BE2C (cell line): ENCODE measurements around the gene TCF7L1.
"Not testable (repeated sequence)": the region's sequence is repeated elsewhere in the genome, so short reads cannot be mapped to it uniquely, and the experiment has no call there.

Experiments
- DNase-seq: peaks from one replicate; pipeline ENCODE4 v3.0.0-alpha.2; 2020
- H3K27me3 ChIP-seq: fragments of 250-450 bp; sonication (Bioruptor Pico); 2 replicates; pipeline ENCODE4 v1.5.1; 2020; ENCODE audit warnings: mild to moderate bottlenecking
- H3K36me3 ChIP-seq: fragments of 250-450 bp; sonication (Bioruptor Pico); 2 replicates; pipeline ENCODE4 v1.5.1; 2020; ENCODE audit warnings: mild to moderate bottlenecking
- H3K4me1 ChIP-seq: fragments of 250-450 bp; sonication (Bioruptor Pico); 2 replicates; pipeline ENCODE4 v1.5.1; 2020
- H3K4me3 ChIP-seq: 2 replicates; pipeline ENCODE4 v1.5.1; 2011; ENCODE audit warnings: low read depth, low read length
- H3K9me3 ChIP-seq: fragments of 250-450 bp; sonication (Bioruptor Pico); 2 replicates; pipeline ENCODE4 v1.5.1; 2020
- TF ChIP-seq, protein P1 (sequence below): IDR thresholded peaks from 2 replicates; pipeline ENCODE4 v1.5.1; 2012; ENCODE audit warnings: mild to moderate bottlenecking, low read depth, low read length

The TCF7L1 gene

GRCh38 chr2:85308896-85309555 is 175.8 kb downstream of the TCF7L1 start:
- Histone ChIP-seq H3K4me3 (no peak overlapping the region; the same call in none of the 2 replicates), H3K9me3 (no peaks in the 10 kb centered on the region), H3K4me1 (peaks cover 9% of the 10 kb centered on the region; the same call in 1 of the 2 replicates), H3K27me3 (no peaks in the 10 kb centered on the region), H3K36me3 (no peaks in the 10 kb centered on the region)
- DNase-seq: peak; percentile 82
- TF ChIP-seq, protein P1, sequence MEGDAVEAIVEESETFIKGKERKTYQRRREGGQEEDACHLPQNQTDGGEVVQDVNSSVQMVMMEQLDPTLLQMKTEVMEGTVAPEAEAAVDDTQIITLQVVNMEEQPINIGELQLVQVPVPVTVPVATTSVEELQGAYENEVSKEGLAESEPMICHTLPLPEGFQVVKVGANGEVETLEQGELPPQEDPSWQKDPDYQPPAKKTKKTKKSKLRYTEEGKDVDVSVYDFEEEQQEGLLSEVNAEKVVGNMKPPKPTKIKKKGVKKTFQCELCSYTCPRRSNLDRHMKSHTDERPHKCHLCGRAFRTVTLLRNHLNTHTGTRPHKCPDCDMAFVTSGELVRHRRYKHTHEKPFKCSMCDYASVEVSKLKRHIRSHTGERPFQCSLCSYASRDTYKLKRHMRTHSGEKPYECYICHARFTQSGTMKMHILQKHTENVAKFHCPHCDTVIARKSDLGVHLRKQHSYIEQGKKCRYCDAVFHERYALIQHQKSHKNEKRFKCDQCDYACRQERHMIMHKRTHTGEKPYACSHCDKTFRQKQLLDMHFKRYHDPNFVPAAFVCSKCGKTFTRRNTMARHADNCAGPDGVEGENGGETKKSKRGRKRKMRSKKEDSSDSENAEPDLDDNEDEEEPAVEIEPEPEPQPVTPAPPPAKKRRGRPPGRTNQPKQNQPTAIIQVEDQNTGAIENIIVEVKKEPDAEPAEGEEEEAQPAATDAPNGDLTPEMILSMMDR: no peak

DNA sequence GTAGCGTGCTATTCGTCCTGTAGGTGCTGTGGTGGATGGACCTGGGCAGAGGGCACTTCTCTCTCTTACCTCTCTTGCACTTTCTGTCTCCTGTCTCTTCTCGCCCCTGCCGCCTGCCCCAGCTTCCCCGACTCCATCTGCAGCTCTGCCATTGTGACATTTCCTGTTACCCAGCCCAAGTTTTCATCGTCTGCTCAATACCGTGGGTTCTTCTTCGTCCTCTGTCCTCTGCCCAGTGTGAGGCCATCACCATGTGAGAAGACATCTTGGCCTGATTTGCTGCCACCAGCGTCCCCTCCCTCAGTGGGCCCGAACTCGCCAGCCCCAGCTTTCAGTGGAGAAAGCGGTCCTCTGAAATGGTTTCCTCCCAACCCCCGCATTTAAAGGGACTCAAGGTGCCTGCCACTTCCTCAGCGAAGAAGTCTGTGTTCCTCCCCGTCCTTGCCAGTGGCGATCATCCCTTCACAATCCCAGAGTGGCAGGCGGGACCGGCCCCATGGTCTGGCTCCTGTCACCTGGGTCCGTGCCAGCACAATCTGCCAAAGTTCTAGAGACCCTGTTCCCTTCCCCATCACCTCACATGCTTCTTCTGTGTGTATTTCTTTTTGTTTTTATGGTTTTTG is 176.6 kb downstream of the TCF7L1 start:
- no peak overlapping the region for H3K4me3 ChIP-seq
- no peak for DNase-seq
- no peaks in the 10 kb centered on the region for H3K27me3 ChIP-seq
- no peaks in the 10 kb centered on the region for H3K36me3 ChIP-seq
- H3K4me1 ChIP-seq: peaks cover 9% of the 10 kb centered on the region; the same call in 1 of the 2 replicates
- no peaks in the 10 kb centered on the region for H3K9me3 ChIP-seq
- TF ChIP-seq, protein P1: no peak

DNA sequence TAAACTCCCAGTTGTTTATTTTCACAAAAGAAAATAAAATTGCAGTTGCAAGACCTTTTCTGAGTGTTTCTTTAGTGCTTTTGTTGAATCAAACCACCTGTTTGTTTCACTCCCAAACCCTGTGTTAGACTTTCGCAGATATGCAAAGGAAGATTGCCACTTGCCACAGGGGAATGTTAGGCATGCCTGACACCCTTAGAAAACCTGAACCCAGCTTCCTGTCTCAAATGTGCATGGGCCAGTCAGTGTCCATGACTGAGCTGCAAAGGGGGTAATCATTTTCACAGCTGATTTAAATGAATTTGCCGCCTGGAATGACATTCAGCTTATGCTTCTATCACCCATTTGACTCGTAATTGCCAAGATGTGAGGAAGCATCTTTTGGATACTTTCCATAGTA is 177.1 kb downstream of the TCF7L1 start:
- no peaks in the 10 kb centered on the region for H3K9me3 ChIP-seq
- peaks cover 9% of the 10 kb centered on the region; the same call in 1 of the 2 replicates for H3K4me1 ChIP-seq
- no peak for DNase-seq
- TF ChIP-seq, protein P1: no peak
- H3K36me3 ChIP-seq: no peaks in the 10 kb centered on the region
- H3K4me3 ChIP-seq: no peak overlapping the region
- H3K27me3 ChIP-seq: no peaks in the 10 kb centered on the region

DNA sequence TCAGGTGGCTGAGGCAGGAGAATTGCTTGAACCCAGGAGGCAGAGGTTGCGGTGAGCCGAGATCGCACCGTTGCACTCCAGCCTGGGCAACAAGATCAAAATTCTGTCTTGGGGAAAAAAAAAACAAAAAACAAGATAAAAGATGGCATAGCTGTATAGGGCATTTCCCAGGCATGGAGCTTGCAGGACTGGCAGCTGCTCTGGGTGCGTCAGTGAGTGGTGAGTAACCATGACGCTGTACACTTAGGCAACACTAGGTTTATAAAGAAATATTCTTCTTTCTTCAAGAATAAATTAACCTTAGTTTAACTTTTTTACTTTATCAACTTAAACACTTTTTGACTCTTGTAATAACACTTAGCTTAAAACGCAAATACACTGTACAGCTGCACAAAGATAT is 179.2 kb downstream of the TCF7L1 start:
- TF ChIP-seq, protein P1: no peak
- Histone ChIP-seq H3K4me1 (peaks cover 9% of the 10 kb centered on the region; the same call in 1 of the 2 replicates), H3K27me3 (no peaks in the 10 kb centered on the region), H3K9me3 (no peaks in the 10 kb centered on the region), H3K36me3 (no peaks in the 10 kb centered on the region), H3K4me3 (no peak overlapping the region)
- DNase-seq: no peak

GRCh38 chr2:85314884-85315242 is 181.7 kb downstream of the TCF7L1 start:
- Histone ChIP-seq H3K27me3 (no peaks in the 10 kb centered on the region), H3K36me3 (no peaks in the 10 kb centered on the region), H3K4me1 (no peaks in the 10 kb centered on the region; the same call in 1 of the 2 replicates), H3K9me3 (no peaks in the 10 kb centered on the region), H3K4me3 (no peak overlapping the region)
- TF ChIP-seq, protein P1: no peak
- no peak for DNase-seq

- H3K36me3 ChIP-seq, H3K4me3 ChIP-seq, H3K27me3 ChIP-seq, H3K9me3 ChIP-seq, DNase-seq, H3K4me1 ChIP-seq: not testable (repeated sequence)
Observed at GRCh38 chr2:85315921-85316320, 182.7 kb downstream of the TCF7L1 start.
